ENCODE data around the gene ALDOC. TPM values are rescaled to one million over a fixed set of nuclear protein-coding genes. Genes with fewer than 3 reads are reported as not detected.

ALDOC gene
- total RNA-seq, 1 donor from 2014 or later = 53.9 TPM

GRCh38 chr17:28533091-28533807 lies 43.4 kb downstream of the ALDOC start:
- no peak for DNase-seq (ENCODE audit: low read depth, low spot score)

GRCh38 chr17:28532050-28532960 lies 44.4 kb downstream of the ALDOC start:
- DNase-seq (ENCODE audit: low read depth, low spot score) = no peak

- DNase-seq (ENCODE audit: low read depth, low spot score) = no peak
Measured at GRCh38 chr17:28530926-28531325, 45.8 kb downstream of the ALDOC start.

GRCh38 chr17:28530250-28530649 lies 46.4 kb downstream of the ALDOC start:
- no peak for DNase-seq (ENCODE audit: low read depth, low spot score)

GRCh38 chr17:28529013-28529400 lies 47.7 kb downstream of the ALDOC start:
- no peak for DNase-seq (ENCODE audit: low read depth, low spot score)

GRCh38 chr17:28528327-28529012 lies 48.2 kb downstream of the ALDOC start:
- DNase-seq (ENCODE audit: low read depth, low spot score) = no peak

- DNase-seq (ENCODE audit: low read depth, low spot score) = no peak
Measured at GRCh38 chr17:28527859-28528258, 48.8 kb downstream of the ALDOC start.

DNA sequence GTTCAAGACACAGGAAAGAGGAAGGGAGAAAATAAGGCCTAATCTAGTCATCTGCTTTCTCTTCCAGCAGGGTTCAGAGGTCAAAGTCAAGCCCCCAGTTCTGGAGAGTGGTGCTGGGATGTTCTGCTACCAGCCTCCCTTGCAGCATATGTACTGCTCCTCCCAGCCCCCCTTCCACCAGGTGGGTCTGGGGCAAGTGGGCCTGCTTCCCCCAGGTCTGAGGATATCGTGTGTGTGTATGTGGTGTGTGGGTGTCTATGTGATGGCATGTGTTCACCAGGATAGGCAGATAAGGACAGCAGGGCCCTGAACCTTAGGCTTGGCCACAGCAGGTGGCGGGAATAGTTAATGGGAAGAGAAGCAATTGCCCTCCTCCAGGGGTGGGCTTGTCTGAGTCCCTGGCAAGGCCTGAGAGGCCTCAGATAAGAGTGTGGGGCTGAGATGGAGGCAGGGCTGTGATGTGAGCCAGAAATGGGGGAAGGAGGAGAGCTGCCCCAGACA lies 49.5 kb downstream of the ALDOC start:
- no peak for DNase-seq (ENCODE audit: low read depth, low spot score)

- no peak for DNase-seq (ENCODE audit: low read depth, low spot score)
Measured at GRCh38 chr17:28526381-28526780, 50.3 kb downstream of the ALDOC start.

DNA sequence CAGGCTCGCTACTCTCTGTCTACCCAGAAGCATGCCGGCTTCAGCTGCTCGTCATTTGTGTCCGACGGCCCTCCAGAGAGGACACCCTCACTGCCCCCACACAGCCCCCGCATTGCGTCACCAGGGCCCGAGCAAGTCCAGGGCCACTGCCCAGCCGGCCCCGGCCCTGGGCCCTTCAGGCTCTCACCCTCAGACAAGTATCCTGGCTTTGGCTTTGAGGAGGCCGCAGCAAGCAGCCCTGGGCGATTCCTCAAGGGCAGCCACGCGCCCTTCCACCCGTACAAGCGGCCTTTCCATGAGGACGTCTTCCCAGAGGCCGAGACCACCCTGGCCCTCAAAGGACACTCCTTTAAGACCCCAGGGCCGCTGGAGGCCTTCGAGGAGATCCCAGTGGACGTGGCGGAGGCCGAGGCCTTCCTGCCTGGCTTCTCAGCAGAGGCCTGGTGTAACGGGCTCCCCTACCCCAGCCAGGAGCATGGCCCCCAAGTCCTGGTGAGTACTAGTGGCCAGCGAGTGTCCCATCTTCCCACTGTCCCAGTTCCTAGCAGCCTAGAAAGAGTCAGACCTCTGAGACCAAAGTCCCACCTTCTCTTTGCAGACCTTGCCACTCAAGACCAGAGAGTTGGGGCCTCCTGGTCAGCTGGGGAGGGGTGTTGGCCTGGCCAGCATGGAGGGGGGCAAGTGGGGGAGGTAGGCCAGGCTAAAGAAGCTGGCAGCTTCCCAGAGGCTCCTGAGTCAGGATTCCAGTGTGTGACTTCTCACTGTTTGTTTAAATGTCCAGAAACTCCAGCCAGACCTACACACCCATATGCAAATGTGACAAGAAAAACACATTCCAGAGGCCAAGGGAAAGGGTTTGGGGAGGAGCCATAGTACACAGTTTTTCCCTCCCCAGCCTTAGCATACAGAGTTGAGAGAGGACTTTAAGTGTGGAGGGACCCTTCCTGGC lies 51.9 kb downstream of the ALDOC start:
- no peak for DNase-seq (ENCODE audit: low read depth, low spot score)

DNA sequence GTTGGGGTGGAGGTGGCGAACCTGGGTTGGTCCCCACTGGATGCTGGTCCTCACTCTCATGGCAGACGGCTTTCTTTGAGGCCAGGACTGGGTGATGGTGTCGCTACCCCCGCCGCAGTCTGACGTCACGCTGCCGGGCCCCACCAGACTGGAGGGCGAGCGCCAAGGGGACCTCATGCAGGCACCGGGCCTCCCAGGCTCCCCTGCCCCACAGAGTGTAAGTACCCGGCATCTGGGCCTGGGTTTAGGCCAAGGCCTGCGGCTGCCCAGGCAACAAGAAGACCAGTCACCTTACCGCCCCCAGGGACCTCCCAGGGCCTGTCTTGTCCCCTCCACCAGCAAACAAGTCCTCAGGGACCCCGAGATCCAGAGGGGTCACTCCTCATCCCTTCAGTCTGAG lies 52.8 kb downstream of the ALDOC start:
- DNase-seq (ENCODE audit: low read depth, low spot score) = no peak

- DNase-seq (ENCODE audit: low read depth, low spot score) = no peak
Measured at GRCh38 chr17:28523186-28523585, 53.5 kb downstream of the ALDOC start.

Other genes with a start within 250 kb of the ALDOC start
- 50.3 and 59.8 TPM in 2 replicates for gene IFT20, start 241.4 kb downstream of the ALDOC start, total RNA-seq
- 50.4 and 55.7 TPM in 2 replicates for gene TNFAIP1, start 241.1 kb downstream of the ALDOC start, total RNA-seq
- gene POLDIP2, start 219.4 kb downstream of the ALDOC start, total RNA-seq = 102 and 107 TPM in 2 replicates
- not detected in 2 replicates for gene SEBOX, start 211.7 kb downstream of the ALDOC start, total RNA-seq
- gene VTN, start 206.6 kb downstream of the ALDOC start, total RNA-seq = 0.07 and 0.46 TPM in 2 replicates
- 2.2 and 5.9 TPM in 2 replicates for gene SARM1, start 205.2 kb downstream of the ALDOC start, total RNA-seq
- 3.8 and 4.5 TPM in 2 replicates for gene SLC46A1, start 170.7 kb downstream of the ALDOC start, total RNA-seq
- gene SLC13A2, start 103.3 kb downstream of the ALDOC start, total RNA-seq = not detected in 2 replicates
- not detected in 2 replicates for gene FOXN1, start 70.5 kb downstream of the ALDOC start, total RNA-seq
- 22.0 and 22.1 TPM in 2 replicates for gene UNC119, start 24.3 kb downstream of the ALDOC start, total RNA-seq
- gene PIGS, start 5.4 kb downstream of the ALDOC start, total RNA-seq = 56.6 and 57.6 TPM in 2 replicates
- gene SPAG5, start 22.1 kb upstream of the ALDOC start, total RNA-seq = 24.5 and 58.3 TPM in 2 replicates
- gene RSKR, start 37.3 kb upstream of the ALDOC start, total RNA-seq = 3.4 and 5.5 TPM in 2 replicates
- gene BLTP2, start 68.3 kb upstream of the ALDOC start, total RNA-seq = 162 and 190 TPM in 2 replicates
- gene SDF2, start 85.0 kb upstream of the ALDOC start, total RNA-seq = 56.8 and 63.1 TPM in 2 replicates
- gene SUPT6H, start 85.3 kb upstream of the ALDOC start, total RNA-seq = 51.3 and 52.4 TPM in 2 replicates
- 0.66 and 2.3 TPM in 2 replicates for gene PROCA1, start 135.0 kb upstream of the ALDOC start, total RNA-seq
- gene RAB34, start 141.0 kb upstream of the ALDOC start, total RNA-seq = 15.0 and 41.7 TPM in 2 replicates
- gene RPL23A, start 143.1 kb upstream of the ALDOC start, total RNA-seq = 811 and 821 TPM in 2 replicates
- 1.1 and 1.4 TPM in 2 replicates for gene TLCD1, start 149.3 kb upstream of the ALDOC start, total RNA-seq
- 2.0 and 2.1 TPM in 2 replicates for gene NEK8, start 151.9 kb upstream of the ALDOC start, total RNA-seq
- gene TRAF4, start 167.1 kb upstream of the ALDOC start, total RNA-seq = 28.2 and 32.8 TPM in 2 replicates